HepG2 (cell line): ENCODE results near the gene CLEC18C. TPM values are rescaled to one million over a fixed set of nuclear protein-coding genes. Genes with fewer than 3 reads are reported as not detected.

Experiments
- CEBPG ChIP-seq: IDR thresholded peaks from 2 replicates; pipeline ENCODE4 v1.6.1; 2016
- CENPBD1 ChIP-seq: sonication (generic); formaldehyde crosslinking; IDR thresholded peaks from 2 replicates; pipeline ENCODE4 v1.8.0; 2022; ENCODE audit warnings: missing genetic modification reagents, low read depth, mild to moderate bottlenecking, borderline replicate concordance
- FOXA1 ChIP-seq, 2 experiments: fragments of 450-650 bp in 1 of 2; sonication (generic) in 1 of 2; formaldehyde crosslinking in 1 of 2; IDR thresholded peaks; 2 replicates each; pipeline versions ENCODE4 v1.4.0 to v1.6.1; 2016 to 2020; ENCODE audit warnings: missing genetic modification reagents in 1 of 2
- HNRNPL ChIP-seq: fragments of 200-400 bp; formaldehyde crosslinking; IDR thresholded peaks from 2 replicates; pipeline ENCODE4 v1.6.1; 2017; ENCODE audit warnings: mild to moderate bottlenecking, low read depth, low read length
- HNRNPLL ChIP-seq: fragments of 200-400 bp; formaldehyde crosslinking; IDR thresholded peaks from 2 replicates; pipeline ENCODE4 v1.6.1; 2017; ENCODE audit warnings: mild to moderate bottlenecking, low read depth, low read length; ENCODE audit not compliant: poor library complexity, severe bottlenecking
- JDP2 ChIP-seq: sonication (generic); formaldehyde crosslinking; IDR thresholded peaks from 2 replicates; pipeline ENCODE4 v1.8.1; 2022; ENCODE audit warnings: missing genetic modification reagents, borderline replicate concordance
- MEIS2 ChIP-seq: sonication (generic); formaldehyde crosslinking; IDR thresholded peaks from 2 replicates; pipeline ENCODE4 v1.9.0; 2021; ENCODE audit warnings: mild to moderate bottlenecking, missing genetic modification reagents
- NAIF1 ChIP-seq: sonication (generic); formaldehyde crosslinking; IDR thresholded peaks from 2 replicates; pipeline ENCODE4 v1.5.0; 2020; ENCODE audit warnings: mild to moderate bottlenecking, missing genetic modification reagents, borderline replicate concordance
- PRMT3 ChIP-seq: sonication (generic); formaldehyde crosslinking; IDR thresholded peaks from 2 replicates; pipeline ENCODE4 v1.8.1; 2022; ENCODE audit warnings: low read depth, mild to moderate bottlenecking, moderate library complexity, missing genetic modification reagents, borderline replicate concordance
- RBFOX2 ChIP-seq: fragments of 200-400 bp; formaldehyde crosslinking; IDR thresholded peaks from 2 replicates; pipeline ENCODE4 v1.6.1; 2017; ENCODE audit warnings: low read depth, mild to moderate bottlenecking, low read length
- SETDB1 ChIP-seq: sonication (generic); formaldehyde crosslinking; IDR thresholded peaks from 2 replicates; pipeline ENCODE4 v1.5.1; 2020; ENCODE audit warnings: missing genetic modification reagents, mild to moderate bottlenecking, borderline replicate concordance
- SKI ChIP-seq: fragments of 450-650 bp; IDR thresholded peaks from one replicate; pipeline ENCODE4 v1.6.1; 2018; ENCODE audit warnings: mild to moderate bottlenecking; ENCODE audit not compliant: partially characterized antibody
- SKIL ChIP-seq: sonication (generic); formaldehyde crosslinking; IDR thresholded peaks from 2 replicates; pipeline ENCODE4 v1.8.0; 2022; ENCODE audit warnings: missing genetic modification reagents, mild to moderate bottlenecking, moderate library complexity, borderline replicate concordance
- SMARCC2 ChIP-seq: fragments of 450-650 bp; IDR thresholded peaks from 2 replicates; pipeline ENCODE4 v1.6.1; 2017; ENCODE audit warnings: antibody characterized with exemption, mild to moderate bottlenecking
- SMARCE1 ChIP-seq: fragments of 450-650 bp; IDR thresholded peaks from 2 replicates; pipeline ENCODE4 v1.6.1; 2017; ENCODE audit warnings: borderline replicate concordance
- SRSF9 ChIP-seq: fragments of 200-400 bp; formaldehyde crosslinking; IDR thresholded peaks from 2 replicates; pipeline ENCODE4 v1.6.1; 2018; ENCODE audit warnings: borderline replicate concordance, mild to moderate bottlenecking, low read depth, low read length; ENCODE audit not compliant: insufficient read depth, poor library complexity, severe bottlenecking
- TARDBP ChIP-seq: sonication (generic); formaldehyde crosslinking; IDR thresholded peaks from 2 replicates; pipeline ENCODE4 v1.8.0; 2022; ENCODE audit warnings: mild to moderate bottlenecking, missing genetic modification reagents
- TP53 ChIP-seq: sonication (generic); formaldehyde crosslinking; conservative IDR thresholded peaks from 2 replicates; pipeline ENCODE4 v1.4.0; 2020; ENCODE audit warnings: missing genetic modification reagents
- ZBTB14 ChIP-seq: sonication (generic); formaldehyde crosslinking; IDR thresholded peaks from 2 replicates; pipeline ENCODE4 v1.4.0; 2020; ENCODE audit warnings: missing genetic modification reagents
- ZBTB39 ChIP-seq: sonication (generic); formaldehyde crosslinking; IDR thresholded peaks from 2 replicates; pipeline ENCODE4 v1.5.0; 2020; ENCODE audit warnings: missing genetic modification reagents
- ZKSCAN1 ChIP-seq: fragments of 150-350 bp; IDR thresholded peaks from 2 replicates; pipeline ENCODE4 v1.6.1; 2014; ENCODE audit warnings: low read length
- ZNF580 ChIP-seq: IDR thresholded peaks from 2 replicates; pipeline ENCODE4 v1.6.1; 2016; ENCODE audit warnings: low read depth, borderline replicate concordance
- ZNF740 ChIP-seq: sonication (generic); formaldehyde crosslinking; IDR thresholded peaks from 2 replicates; pipeline ENCODE4 v1.4.0; 2020; ENCODE audit warnings: missing genetic modification reagents
- polyA plus RNA-seq, 8 experiments: library from polyadenylated mRNA; depleted of rRNA in 3 of 8; stranded (reverse) in 7 of 8; unstranded in 1 of 8; fragments of >200 nt; fragmentation: Illumina TruSeq in 4 of 8; extraction: Trizol in 4 of 8; gene quantifications; 2 replicates each; pipeline versions ENCODE4 v1.2.1 to v1.2.3, GENCODE V29; 2011 to 2016; ENCODE audit warnings: low read depth in 4 of 8, missing spikeins in 1 of 8, mixed read lengths in 1 of 8; ENCODE audit not compliant: insufficient read depth in 1 of 8
- total RNA-seq, 5 experiments: library from RNA; depleted of rRNA; stranded (reverse); fragments of >200 nt; fragmentation: Illumina TruSeq; extraction: Trizol; gene quantifications; 2 replicates each; pipeline ENCODE4 v1.2.3, GENCODE V29; 2016; ENCODE audit warnings: low read depth in 1 of 5

Gene CLEC18C
- total and polyA plus RNA-seq, 2 of the 13 experiments (the other 11 are each of a cell fraction or from before 2014, with no cell fraction given): 0.15 to 0.29 TPM

GRCh38 chr16:70152578-70153302 is 20.8 kb upstream of the CLEC18C start (continued):
- peak; percentile 85; the same call in 1 of the 2 replicates for TF ChIP-seq ZBTB39
- TF ChIP-seq SMARCE1: no peak
- TF ChIP-seq ZKSCAN1: no peak; the same call in 1 of the 2 replicates
- no peak for TF ChIP-seq TP53 (CRISPR knock-in tag)
- TF ChIP-seq PRMT3 (CRISPR knock-in tag): no peak
- TF ChIP-seq HNRNPLL: no peak
- TF ChIP-seq SKIL: peak; percentile 43; the same call in 1 of the 2 replicates
- no peak for TF ChIP-seq ZNF740 (CRISPR knock-in tag)
- peak; percentile 52 for TF ChIP-seq SKI
- TF ChIP-seq HNRNPL: no peak
- TF ChIP-seq RBFOX2: no peak
- no peak for TF ChIP-seq ZNF580 (CRISPR knock-in tag)
- TF ChIP-seq SMARCC2: no peak
- TF ChIP-seq TARDBP (CRISPR knock-in tag): peak; percentile 57
- no peak for TF ChIP-seq SETDB1
- no peak for TF ChIP-seq CENPBD1 (CRISPR knock-in tag)
- 0 out of 2 replicates have a peak, but pooled peaks have one; percentile 5 for TF ChIP-seq CEBPG (CRISPR knock-in tag)
- TF ChIP-seq MEIS2 (CRISPR knock-in tag): no peak
- TF ChIP-seq NAIF1: no peak
- TF ChIP-seq ZBTB14 (CRISPR knock-in tag): no peak
- TF ChIP-seq JDP2 (CRISPR knock-in tag): no peak
- no peak for TF ChIP-seq FOXA1 (IDR thresholded peaks at IDR 0.05)
- peak; percentile 60 for TF ChIP-seq FOXA1 (CRISPR knock-in tag; IDR thresholded peaks at IDR 0.05)
- no peak for TF ChIP-seq SRSF9
